HepG2 (cell line): ENCODE data around the gene STRA6. TPM values are rescaled to one million over a fixed set of nuclear protein-coding genes. Genes with fewer than 3 reads are reported as not detected.

Source experiments
- ATF4 ChIP-seq, 2 experiments: fragments of 450-650 bp in 1 of 2; sonication (generic) in 1 of 2; formaldehyde crosslinking; IDR thresholded peaks; 2 replicates each; pipeline versions ENCODE4 v1.5.0 to v1.8.0; 2020 to 2022; ENCODE audit warnings: mild to moderate bottlenecking in 1 of 2, missing genetic modification reagents in 1 of 2
- E2F2 ChIP-seq: sonication (generic); formaldehyde crosslinking; IDR thresholded peaks from 2 replicates; pipeline ENCODE4 v1.4.0; 2020; ENCODE audit warnings: missing genetic modification reagents, borderline replicate concordance
- FOXA1 ChIP-seq, 2 experiments: fragments of 450-650 bp in 1 of 2; sonication (generic) in 1 of 2; formaldehyde crosslinking in 1 of 2; IDR thresholded peaks; 2 replicates each; pipeline versions ENCODE4 v1.4.0 to v1.6.1; 2016 to 2020; ENCODE audit warnings: missing genetic modification reagents in 1 of 2
- ISL2 ChIP-seq: sonication (generic); formaldehyde crosslinking; IDR thresholded peaks from 2 replicates; pipeline ENCODE4 v1.5.0; 2020; ENCODE audit warnings: missing genetic modification reagents
- MED8 ChIP-seq: sonication (generic); formaldehyde crosslinking; IDR thresholded peaks from 2 replicates; pipeline ENCODE4 v1.8.1; 2023; ENCODE audit warnings: mild to moderate bottlenecking, missing genetic modification reagents; ENCODE audit not compliant: insufficient replicate concordance
- MXD4 ChIP-seq: IDR thresholded peaks from 2 replicates; pipeline ENCODE4 v1.6.1; 2016; ENCODE audit warnings: mild to moderate bottlenecking, missing biosample characterization, missing genetic modification reagents
- PATZ1 ChIP-seq: sonication (generic); formaldehyde crosslinking; IDR thresholded peaks from 2 replicates; pipeline ENCODE4 v1.4.0; 2020; ENCODE audit warnings: missing genetic modification reagents
- RBM22 ChIP-seq: fragments of 200-400 bp; formaldehyde crosslinking; optimal IDR thresholded peaks from 2 replicates; pipeline ENCODE3; 2017; ENCODE audit warnings: mild to moderate bottlenecking, low read length, moderate library complexity
- SAFB2 ChIP-seq: sonication (generic); formaldehyde crosslinking; IDR thresholded peaks from 2 replicates; pipeline ENCODE4 v1.5.1; 2020; ENCODE audit warnings: missing genetic modification reagents, low read depth, mild to moderate bottlenecking, borderline replicate concordance
- SOX6 ChIP-seq, 2 experiments: fragments of 450-650 bp in 1 of 2; sonication (generic) in 1 of 2; formaldehyde crosslinking in 1 of 2; IDR thresholded peaks; 2 replicates each; pipeline versions ENCODE4 v1.4.0 to v1.6.1; 2017 to 2020; ENCODE audit warnings: antibody characterized with exemption in 1 of 2, mild to moderate bottlenecking in 1 of 2, missing genetic modification reagents in 1 of 2
- TBX2 ChIP-seq: sonication (generic); formaldehyde crosslinking; IDR thresholded peaks from 2 replicates; pipeline ENCODE4 v1.5.0; 2020; ENCODE audit warnings: missing genetic modification reagents, mild to moderate bottlenecking, borderline replicate concordance
- ZNF225 ChIP-seq: sonication (generic); formaldehyde crosslinking; IDR thresholded peaks from 2 replicates; pipeline ENCODE4 v1.4.0; 2020; ENCODE audit warnings: mild to moderate bottlenecking, missing genetic modification reagents
- ZNF557 ChIP-seq: sonication (generic); formaldehyde crosslinking; IDR thresholded peaks from 2 replicates; pipeline ENCODE4 v1.4.0; 2020; ENCODE audit warnings: missing genetic modification reagents
- ZNF576 ChIP-seq: sonication (generic); formaldehyde crosslinking; IDR thresholded peaks from 2 replicates; pipeline ENCODE4 v1.4.0; 2020; ENCODE audit warnings: mild to moderate bottlenecking, missing genetic modification reagents
- ZNF878 ChIP-seq: sonication (generic); formaldehyde crosslinking; IDR thresholded peaks from 2 replicates; pipeline ENCODE4 v1.8.1; 2023; ENCODE audit warnings: mild to moderate bottlenecking, missing genetic modification reagents, moderate library complexity
- ZZZ3 ChIP-seq: sonication (generic); formaldehyde crosslinking; IDR thresholded peaks from 2 replicates; pipeline ENCODE4 v1.4.0; 2020; ENCODE audit warnings: missing genetic modification reagents, mild to moderate bottlenecking, borderline replicate concordance
- polyA plus RNA-seq, 8 experiments: library from polyadenylated mRNA; depleted of rRNA in 3 of 8; stranded (reverse) in 7 of 8; unstranded in 1 of 8; fragments of >200 nt; fragmentation: Illumina TruSeq in 4 of 8; extraction: Trizol in 4 of 8; gene quantifications; 2 replicates each; pipeline versions ENCODE4 v1.2.1 to v1.2.3, GENCODE V29; 2011 to 2016; ENCODE audit warnings: low read depth in 4 of 8, missing spikeins in 1 of 8, mixed read lengths in 1 of 8; ENCODE audit not compliant: insufficient read depth in 1 of 8
- total RNA-seq, 5 experiments: library from RNA; depleted of rRNA; stranded (reverse); fragments of >200 nt; fragmentation: Illumina TruSeq; extraction: Trizol; gene quantifications; 2 replicates each; pipeline ENCODE4 v1.2.3, GENCODE V29; 2016; ENCODE audit warnings: low read depth in 1 of 5
- TF ChIP-seq, protein P1 (sequence below): sonication (generic); formaldehyde crosslinking; IDR thresholded peaks from 2 replicates; pipeline ENCODE4 v1.5.0; 2020; ENCODE audit warnings: missing genetic modification reagents, mild to moderate bottlenecking, borderline replicate concordance
- TF ChIP-seq, protein P2 (sequence below): sonication (generic); formaldehyde crosslinking; IDR thresholded peaks from 2 replicates; pipeline ENCODE4 v1.4.0; 2020; ENCODE audit warnings: missing genetic modification reagents; ENCODE audit errors: not compliant biosample characterization
- TF ChIP-seq, protein P3 (sequence below): sonication (generic); formaldehyde crosslinking; IDR thresholded peaks from 2 replicates; pipeline ENCODE4 v1.4.0; 2020; ENCODE audit warnings: mild to moderate bottlenecking, missing genetic modification reagents

STRA6 gene
- total and polyA plus RNA-seq, 2 of the 13 experiments (the other 11 are each of a cell fraction or from before 2014, with no cell fraction given) = 1.6 to 2.1 TPM

GRCh38 chr15:74208901-74209559 is 6.4 kb upstream of the STRA6 start (continued):
- TF ChIP-seq PATZ1 (peak; percentile 58), SAFB2 (no peak), E2F2 (CRISPR knock-in tag) (no peak), ZNF225 (CRISPR knock-in tag) (no peak), ATF4 (CRISPR knock-in tag; IDR thresholded peaks at IDR 0.05) (no peak), SOX6 (IDR thresholded peaks at IDR 0.05) (no peak), SOX6 (CRISPR knock-in tag; IDR thresholded peaks at IDR 0.05) (no peak), ZNF576 (no peak), ZNF557 (no peak), MXD4 (CRISPR knock-in tag) (no peak), ZZZ3 (CRISPR knock-in tag) (no peak), ZNF878 (CRISPR knock-in tag) (no peak), FOXA1 (IDR thresholded peaks at IDR 0.05) (no peak), FOXA1 (CRISPR knock-in tag; IDR thresholded peaks at IDR 0.05) (no peak), RBM22 (no peak), TBX2 (CRISPR knock-in tag) (peak; percentile 31; the same call in 1 of the 2 replicates), MED8 (CRISPR knock-in tag) (no peak), ISL2 (no peak)
- TF ChIP-seq, protein P1, sequence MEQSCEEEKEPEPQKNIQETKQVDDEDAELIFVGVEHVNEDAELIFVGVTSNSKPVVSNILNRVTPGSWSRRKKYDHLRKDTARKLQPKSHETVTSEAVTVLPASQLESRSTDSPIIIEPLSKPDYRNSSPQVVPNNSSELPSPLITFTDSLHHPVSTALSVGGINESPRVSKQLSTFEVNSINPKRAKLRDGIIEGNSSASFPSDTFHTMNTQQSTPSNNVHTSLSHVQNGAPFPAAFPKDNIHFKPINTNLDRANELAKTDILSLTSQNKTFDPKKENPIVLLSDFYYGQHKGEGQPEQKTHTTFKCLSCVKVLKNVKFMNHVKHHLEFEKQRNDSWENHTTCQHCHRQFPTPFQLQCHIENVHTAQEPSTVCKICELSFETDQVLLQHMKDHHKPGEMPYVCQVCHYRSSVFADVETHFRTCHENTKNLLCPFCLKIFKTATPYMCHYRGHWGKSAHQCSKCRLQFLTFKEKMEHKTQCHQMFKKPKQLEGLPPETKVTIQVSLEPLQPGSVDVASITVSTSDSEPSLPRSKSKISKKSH (CRISPR knock-in tag) = no peak
- TF ChIP-seq, protein P2, sequence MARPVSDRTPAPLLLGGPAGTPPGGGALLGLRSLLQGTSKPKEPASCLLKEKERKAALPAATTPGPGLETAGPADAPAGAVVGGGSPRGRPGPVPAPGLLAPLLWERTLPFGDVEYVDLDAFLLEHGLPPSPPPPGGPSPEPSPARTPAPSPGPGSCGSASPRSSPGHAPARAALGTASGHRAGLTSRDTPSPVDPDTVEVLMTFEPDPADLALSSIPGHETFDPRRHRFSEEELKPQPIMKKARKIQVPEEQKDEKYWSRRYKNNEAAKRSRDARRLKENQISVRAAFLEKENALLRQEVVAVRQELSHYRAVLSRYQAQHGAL (CRISPR knock-in tag) = no peak
- TF ChIP-seq, protein P3, sequence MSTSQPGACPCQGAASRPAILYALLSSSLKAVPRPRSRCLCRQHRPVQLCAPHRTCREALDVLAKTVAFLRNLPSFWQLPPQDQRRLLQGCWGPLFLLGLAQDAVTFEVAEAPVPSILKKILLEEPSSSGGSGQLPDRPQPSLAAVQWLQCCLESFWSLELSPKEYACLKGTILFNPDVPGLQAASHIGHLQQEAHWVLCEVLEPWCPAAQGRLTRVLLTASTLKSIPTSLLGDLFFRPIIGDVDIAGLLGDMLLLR (CRISPR knock-in tag) = no peak
